HG03196 (cell line): Measurements from ENCODE around the gene CENPQ.

Source experiments
- ATAC-seq: cut with Tn5 transposase; IDR thresholded peaks from one replicate; pipeline ENCODE4 v1.9.1; 2021; ENCODE audit not compliant: unreplicated experiment

CENPQ gene

DNA sequence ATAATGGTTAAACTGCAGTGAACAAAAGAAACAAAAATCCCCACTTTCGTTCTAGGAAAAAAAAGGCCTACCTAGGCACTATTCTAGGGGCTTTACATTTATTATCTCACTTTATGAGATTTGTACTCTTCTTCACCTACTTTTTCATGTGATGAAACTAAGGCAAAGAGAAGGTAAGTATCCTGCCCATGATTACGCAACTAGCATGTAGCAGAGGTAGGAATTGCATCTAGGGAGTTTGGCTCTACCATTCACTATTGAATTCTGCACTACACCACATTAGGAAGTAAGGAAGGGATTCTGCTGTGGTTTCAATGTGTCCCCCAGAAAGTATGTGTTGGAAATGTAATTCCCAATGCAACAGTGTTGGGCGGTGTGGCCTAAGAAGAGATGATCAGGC lies 75.9 kb downstream of the CENPQ start:
- ATAC-seq, result no peak

DNA sequence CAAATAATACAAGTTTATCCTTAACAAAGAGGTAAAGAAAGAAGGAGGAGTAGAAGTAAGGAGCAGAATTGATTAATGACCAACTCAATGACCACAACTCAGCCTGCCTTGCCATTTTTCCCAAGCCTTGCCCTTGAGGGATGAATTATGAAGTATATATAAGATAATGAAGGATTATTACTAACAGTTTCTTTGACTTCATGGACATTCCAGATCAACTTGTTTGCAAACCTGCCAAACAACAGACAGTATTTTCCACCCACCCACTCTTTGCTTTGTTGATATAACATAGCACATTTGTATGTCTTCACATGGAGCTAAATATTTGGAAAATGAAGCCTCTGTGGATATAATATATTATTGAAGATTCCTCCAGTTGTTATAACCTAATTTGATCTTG lies 77.4 kb downstream of the CENPQ start:
- no peak for ATAC-seq

DNA sequence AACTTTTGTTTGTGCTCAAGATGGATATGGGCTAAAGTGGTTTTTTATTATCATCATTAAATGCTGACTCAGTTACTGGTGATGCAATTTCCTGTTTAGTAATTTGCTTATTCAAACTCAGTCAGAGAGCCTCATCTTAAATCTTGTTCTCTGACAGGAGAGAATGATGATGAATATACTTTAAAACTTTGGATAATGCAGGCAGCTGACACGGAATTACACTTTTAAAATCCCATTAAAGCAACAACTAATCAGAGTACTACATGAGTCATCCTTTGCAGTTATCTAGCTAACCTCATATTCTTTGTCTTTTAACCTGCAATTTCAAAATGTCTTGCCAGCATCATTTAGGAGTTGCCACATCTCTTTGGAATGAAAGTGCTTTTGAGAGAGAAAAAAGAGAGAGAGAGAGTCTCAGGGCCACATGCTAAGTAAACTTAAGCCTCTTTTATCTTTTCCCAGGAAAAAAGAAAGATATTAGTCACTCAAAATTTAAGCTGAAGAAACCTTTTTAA lies 78.1 kb downstream of the CENPQ start:
- no peak for ATAC-seq

GRCh38 chr6:49541936-49542335 lies 78.8 kb downstream of the CENPQ start:
- no peak for ATAC-seq
